HAP-1 (cell line): Measurements from ENCODE around the gene TMEM182.

Experiments used
- DNase-seq, 2 experiments: peaks; one replicate each; pipeline ENCODE4 v3.0.0-alpha.2; 2016 to 2020; ENCODE audit warnings: low spot score in 2 of 2
- H3K27me3 ChIP-seq: fragments of 250-450 bp; sonication (Bioruptor Pico); 2 replicates; pipeline ENCODE4 v1.5.1; 2020; ENCODE audit warnings: low read depth, mild to moderate bottlenecking, moderate library complexity
- H3K36me3 ChIP-seq: fragments of 250-450 bp; sonication (Bioruptor Pico); replicated peaks from 2 replicates; pipeline ENCODE4 v1.5.1; 2020; ENCODE audit warnings: mild to moderate bottlenecking
- H3K4me1 ChIP-seq: fragments of 250-450 bp; sonication (Bioruptor Pico); 2 replicates; pipeline ENCODE4 v1.5.1; 2020; ENCODE audit warnings: mild to moderate bottlenecking
- H3K4me3 ChIP-seq: fragments of 250-450 bp; sonication (Bioruptor Pico); 2 replicates; pipeline ENCODE4 v1.5.1; 2020; ENCODE audit warnings: mild to moderate bottlenecking, moderate library complexity
- H3K9me3 ChIP-seq: fragments of 250-450 bp; sonication (Bioruptor Pico); 2 replicates; pipeline ENCODE4 v1.5.1; 2020; ENCODE audit warnings: mild to moderate bottlenecking, moderate library complexity
- in situ Hi-C: fragments of 300-500 bp; cut with MboI; formaldehyde crosslinking; loops from 3 replicates; pipeline ENCODE4 v1.14.3; 2020; ENCODE audit warnings: low sequenced_read_pairs, inconsistent platforms, mixed read lengths

The TMEM182 gene

GRCh38 chr2:102801098-102801718 lies 39.4 kb downstream of the TMEM182 start:
- Histone ChIP-seq H3K9me3 (peaks cover 2% of the 10 kb centered on the region; the same call in 1 of the 2 replicates), H3K4me3 (no peak overlapping the region), H3K36me3 (no peaks in the 10 kb centered on the region), H3K27me3 (no peaks in the 10 kb centered on the region), H3K4me1 (0 out of 2 replicates have a peak, but pooled peaks cover 3% of the 10 kb centered on the region)
- in situ Hi-C loops: no loop called here
- DNase-seq: no peak

- DNase-seq: no peak
- Histone ChIP-seq H3K27me3 (no peaks in the 10 kb centered on the region), H3K9me3 (peaks cover 2% of the 10 kb centered on the region; the same call in 1 of the 2 replicates), H3K36me3 (no peaks in the 10 kb centered on the region), H3K4me3 (no peak overlapping the region), H3K4me1 (0 out of 2 replicates have a peak, but pooled peaks cover 3% of the 10 kb centered on the region)
- in situ Hi-C loops: no loop called here
These were observed 40.2 kb downstream of the TMEM182 start for GRCh38 chr2:102801858-102802699.

GRCh38 chr2:102803041-102803896 lies 41.4 kb downstream of the TMEM182 start:
- H3K4me3 ChIP-seq: no peak overlapping the region
- no peak for DNase-seq
- H3K27me3 ChIP-seq: no peaks in the 10 kb centered on the region
- peaks cover 2% of the 10 kb centered on the region; the same call in 1 of the 2 replicates for H3K9me3 ChIP-seq
- 0 out of 2 replicates have a peak, but pooled peaks cover 3% of the 10 kb centered on the region for H3K4me1 ChIP-seq
- H3K36me3 ChIP-seq: no peaks in the 10 kb centered on the region
- in situ Hi-C loops: no loop called here

- Histone ChIP-seq H3K36me3 (no peaks in the 10 kb centered on the region), H3K9me3 (peaks cover 2% of the 10 kb centered on the region; the same call in 1 of the 2 replicates), H3K4me1 (0 out of 2 replicates have a peak, but pooled peaks cover 3% of the 10 kb centered on the region), H3K4me3 (no peak overlapping the region), H3K27me3 (no peaks in the 10 kb centered on the region)
- in situ Hi-C loops: no loop called here
- no peak for DNase-seq
These were observed 42.0 kb downstream of the TMEM182 start for GRCh38 chr2:102803897-102804217.

- Histone ChIP-seq H3K4me3 (no peak overlapping the region), H3K9me3 (no peaks in the 10 kb centered on the region; the same call in 1 of the 2 replicates), H3K27me3 (no peaks in the 10 kb centered on the region), H3K4me1 (0 out of 2 replicates have a peak, but pooled peaks cover 3% of the 10 kb centered on the region), H3K36me3 (no peaks in the 10 kb centered on the region)
- DNase-seq: peak; percentile 41 to 80
- in situ Hi-C loops: no loop called here
These were observed 44.5 kb downstream of the TMEM182 start for GRCh38 chr2:102806250-102806837.

- H3K4me3 ChIP-seq: no peak overlapping the region
- no peak for DNase-seq
- H3K36me3 ChIP-seq: no peaks in the 10 kb centered on the region
- 0 out of 2 replicates have a peak, but pooled peaks cover 3% of the 10 kb centered on the region for H3K4me1 ChIP-seq
- in situ Hi-C loops: no loop called here
- H3K27me3 ChIP-seq: no peaks in the 10 kb centered on the region; the same call in 1 of the 2 replicates
- H3K9me3 ChIP-seq: no peaks in the 10 kb centered on the region
These were observed 47.7 kb downstream of the TMEM182 start for GRCh38 chr2:102809291-102810189.

GRCh38 chr2:102815285-102815684 lies 53.5 kb downstream of the TMEM182 start:
- in situ Hi-C loops: no loop called here
- no peaks in the 10 kb centered on the region for H3K36me3 ChIP-seq
- H3K4me3 ChIP-seq: no peak overlapping the region
- no peaks in the 10 kb centered on the region for H3K9me3 ChIP-seq
- DNase-seq: no peak
- H3K27me3 ChIP-seq: no peaks in the 10 kb centered on the region; the same call in 1 of the 2 replicates
- no peaks in the 10 kb centered on the region for H3K4me1 ChIP-seq

DNA sequence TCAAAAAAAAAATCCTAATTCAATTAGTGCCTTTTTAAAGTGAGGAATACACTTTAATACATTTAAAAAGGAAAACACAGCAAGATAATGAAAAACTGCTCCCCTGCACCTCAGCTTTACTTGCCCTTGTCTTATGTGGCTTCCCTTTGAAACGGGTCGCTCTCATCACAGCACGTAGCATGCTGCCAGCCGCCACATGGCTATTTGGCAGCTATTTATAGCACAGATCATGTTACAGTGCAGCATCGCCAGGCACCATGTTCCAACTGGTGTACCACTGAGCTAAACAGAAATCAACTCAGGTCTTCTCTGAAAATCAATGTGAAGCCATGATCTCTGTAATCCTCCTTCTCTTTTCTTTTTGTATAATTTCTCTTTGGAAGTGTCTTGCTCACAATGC lies 65.1 kb downstream of the TMEM182 start:
- Histone ChIP-seq H3K4me1 (no peaks in the 10 kb centered on the region), H3K9me3 (no peaks in the 10 kb centered on the region), H3K27me3 (no peaks in the 10 kb centered on the region), H3K4me3 (no peak overlapping the region), H3K36me3 (no peaks in the 10 kb centered on the region)
- no peak for DNase-seq
- in situ Hi-C loops: no loop called here

DNA sequence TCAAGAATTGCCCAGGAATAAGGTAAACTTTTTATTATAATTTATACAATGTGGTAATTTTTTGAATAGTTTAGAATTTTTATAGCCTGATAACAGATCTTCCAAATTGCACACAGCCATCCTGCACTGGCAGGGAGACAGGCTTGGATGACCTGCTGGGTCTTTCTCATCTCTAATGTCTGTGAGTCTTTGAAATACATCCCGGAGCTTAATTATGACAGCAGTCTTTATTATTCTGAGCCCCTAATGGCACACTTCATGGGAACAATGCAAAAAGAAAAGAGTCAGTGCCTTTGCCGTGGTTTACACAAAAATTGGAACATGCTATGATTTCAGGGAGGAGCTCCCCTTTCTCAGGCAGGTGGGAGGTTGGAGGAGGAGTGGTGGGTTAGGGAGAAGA lies 71.0 kb downstream of the TMEM182 start:
- Histone ChIP-seq H3K27me3 (no peaks in the 10 kb centered on the region), H3K4me3 (no peak overlapping the region), H3K4me1 (no peaks in the 10 kb centered on the region), H3K9me3 (no peaks in the 10 kb centered on the region), H3K36me3 (no peaks in the 10 kb centered on the region)
- in situ Hi-C loops: no loop called here
- no peak for DNase-seq

DNA sequence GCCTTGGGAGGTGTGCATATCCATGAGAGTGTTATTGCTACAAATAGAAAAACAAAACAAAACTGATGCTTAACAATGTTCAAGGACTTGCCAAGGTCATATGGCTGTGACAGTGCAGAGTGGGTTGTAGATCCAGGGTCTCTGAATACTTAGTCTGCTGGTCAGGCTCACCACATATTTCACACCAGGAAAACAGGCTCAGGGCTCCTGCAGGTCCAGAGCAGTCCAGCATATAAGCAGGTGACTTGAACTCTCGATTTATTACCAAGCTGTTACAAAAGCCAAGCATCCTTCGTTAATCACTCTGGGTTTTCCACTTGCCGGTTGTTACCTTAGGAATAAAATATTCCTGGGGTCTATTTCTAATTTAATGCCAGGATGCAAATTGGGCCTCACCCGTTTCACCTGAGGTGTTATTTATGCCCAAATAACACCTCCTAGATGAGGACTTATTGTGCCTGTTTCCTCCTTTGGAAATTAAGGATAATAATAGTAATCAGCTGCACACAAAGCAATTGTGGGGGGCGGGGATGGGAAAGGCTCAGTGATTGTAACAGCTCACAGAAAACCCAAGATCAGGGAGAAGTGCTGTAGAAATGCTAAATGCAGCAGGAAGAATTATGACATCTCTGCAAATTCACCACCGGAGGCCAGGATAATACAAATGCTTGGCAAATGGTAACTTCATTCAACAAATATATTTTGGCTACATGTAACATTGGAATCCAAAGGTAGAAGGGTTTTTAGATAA lies 72.9 kb downstream of the TMEM182 start:
- no peaks in the 10 kb centered on the region for H3K9me3 ChIP-seq
- H3K4me3 ChIP-seq: no peak overlapping the region
- H3K36me3 ChIP-seq: no peaks in the 10 kb centered on the region
- in situ Hi-C loops: no loop called here
- no peaks in the 10 kb centered on the region for H3K4me1 ChIP-seq
- H3K27me3 ChIP-seq: no peaks in the 10 kb centered on the region
- no peak for DNase-seq

DNA sequence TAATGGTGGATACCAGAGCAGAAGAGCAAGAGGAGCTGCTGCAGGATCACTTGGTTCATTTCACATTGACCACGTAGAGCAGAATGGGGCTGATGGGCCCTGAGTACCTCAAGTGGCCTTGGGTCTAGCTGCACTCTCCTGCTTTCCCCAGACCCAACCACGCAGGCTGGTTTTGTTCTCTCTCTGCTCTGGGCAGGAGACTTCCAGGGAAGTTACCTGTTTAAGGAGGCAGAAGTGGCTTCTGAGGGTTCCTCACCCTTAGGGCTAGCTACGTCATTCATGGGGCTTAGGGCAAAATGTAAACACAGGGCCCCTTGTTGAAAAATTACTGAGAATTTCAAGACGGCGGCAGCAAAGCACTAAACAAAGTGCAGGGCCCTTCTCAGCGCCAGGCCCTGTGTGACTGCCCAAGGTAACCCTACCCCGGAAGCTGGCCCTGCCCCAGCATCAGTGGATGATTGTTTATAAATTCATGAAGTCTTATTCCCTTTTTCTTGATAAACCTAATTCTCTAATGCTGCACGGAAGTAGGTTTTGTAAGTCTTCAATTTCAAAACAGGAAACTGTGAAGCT lies 75.9 kb downstream of the TMEM182 start:
- no peaks in the 10 kb centered on the region for H3K4me1 ChIP-seq
- H3K36me3 ChIP-seq: no peaks in the 10 kb centered on the region
- H3K9me3 ChIP-seq: no peaks in the 10 kb centered on the region
- no peak for DNase-seq
- in situ Hi-C loops: no loop called here
- H3K27me3 ChIP-seq: no peaks in the 10 kb centered on the region
- no peak overlapping the region for H3K4me3 ChIP-seq
